HT1080 (cell line): ENCODE results near the gene MTUS2. TPM values are rescaled to one million over a fixed set of nuclear protein-coding genes. Genes with fewer than 3 reads are reported as not detected.

Source experiments
- DNase-seq: peaks from one replicate; pipeline ENCODE4 v3.0.0-alpha.2; 2015; ENCODE audit warnings: low read depth
- total RNA-seq: library from RNA; depleted of rRNA; stranded (reverse); fragments of >200 nt; shearing (Covaris generic); gene quantifications from 2 replicates; pipeline ENCODE4 v1.2.3, GENCODE V29; 2014

MTUS2 gene
- total RNA-seq, 1 experiment from 2014 or later: 0.19 TPM

GRCh38 chr13:29516880-29517279 is 696.7 kb downstream of the MTUS2 start:
- no peak for DNase-seq

DNA sequence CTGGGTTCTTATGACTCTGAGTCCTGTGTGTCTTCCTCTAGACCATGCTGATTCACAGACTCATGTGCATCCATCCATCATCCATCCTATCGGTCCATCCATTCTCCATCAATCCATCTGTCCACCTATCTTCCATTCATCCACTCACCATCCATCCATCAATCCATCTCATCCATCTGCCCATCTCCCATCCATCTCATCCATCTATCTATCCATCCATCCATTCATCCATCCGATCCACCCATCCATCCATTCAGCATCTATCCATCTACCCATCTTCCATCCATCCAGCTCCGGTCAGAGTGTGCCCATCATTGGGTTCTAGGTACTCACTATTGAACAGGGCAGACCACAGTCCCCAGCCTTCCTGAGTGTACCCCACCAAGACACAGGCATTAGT is 699.8 kb downstream of the MTUS2 start:
- DNase-seq: no peak

DNA sequence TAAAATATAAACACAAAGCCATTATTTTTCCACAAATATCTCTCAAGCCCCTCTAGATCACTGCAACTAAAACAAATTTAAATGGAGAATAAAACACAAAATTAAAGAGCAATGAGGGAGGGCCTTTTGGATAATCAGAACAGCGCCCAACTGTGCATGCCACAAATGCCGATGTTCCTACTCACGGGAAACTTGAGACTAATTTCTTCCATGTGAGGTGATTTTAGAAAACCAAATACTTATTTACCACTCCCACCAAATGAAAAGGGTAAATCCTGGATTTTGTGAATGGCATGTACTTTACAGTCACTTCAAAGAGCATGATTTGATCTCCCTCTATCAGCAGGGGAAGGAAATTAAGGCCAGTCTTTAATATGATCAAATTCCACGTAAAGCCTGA is 700.5 kb downstream of the MTUS2 start:
- no peak for DNase-seq

GRCh38 chr13:29521336-29521735 is 701.2 kb downstream of the MTUS2 start:
- DNase-seq: no peak

- DNase-seq: no peak
Observed at GRCh38 chr13:29522044-29522685, 702.0 kb downstream of the MTUS2 start.

GRCh38 chr13:29523199-29523961 is 703.2 kb downstream of the MTUS2 start:
- no peak for DNase-seq

DNA sequence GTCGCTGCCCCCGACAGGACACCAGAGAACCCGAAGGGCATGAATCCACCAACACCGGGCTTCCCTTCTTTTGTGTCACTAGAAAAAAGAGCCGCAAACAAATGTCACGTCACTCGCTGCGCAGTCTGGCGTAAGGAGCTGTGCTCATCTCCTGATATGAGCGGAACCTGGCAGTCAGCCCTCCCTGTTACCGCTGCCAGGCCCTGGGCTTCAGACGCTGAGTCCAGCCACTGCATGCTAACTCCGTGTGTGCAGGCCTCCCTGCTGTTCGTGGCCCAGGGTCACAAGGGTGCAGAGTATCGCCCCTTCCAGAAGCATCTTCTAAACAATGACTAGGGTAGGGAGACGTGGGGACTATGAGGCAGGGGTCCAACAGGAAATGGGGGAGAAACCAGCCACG is 704.0 kb downstream of the MTUS2 start:
- no peak for DNase-seq

DNA sequence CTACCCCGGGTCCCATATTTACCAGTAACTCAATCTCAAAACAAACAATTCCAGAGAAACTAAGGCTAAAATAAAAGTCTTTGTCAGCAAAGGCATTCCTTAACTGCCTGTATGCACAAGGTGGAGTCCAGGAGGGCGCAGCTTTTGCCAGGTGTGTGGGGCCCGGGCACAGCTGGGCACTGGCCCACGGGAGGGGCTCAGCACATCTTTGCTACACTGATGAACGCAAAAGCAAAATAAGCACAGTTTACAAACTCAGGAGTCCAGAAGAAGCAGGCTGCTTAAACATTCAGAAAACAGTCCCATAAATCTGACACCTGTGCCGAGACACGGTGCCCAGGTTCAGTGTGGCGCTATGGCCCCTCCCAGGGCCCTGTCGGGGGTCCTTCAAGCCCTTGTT is 704.5 kb downstream of the MTUS2 start:
- DNase-seq: no peak

- DNase-seq: no peak
Observed at GRCh38 chr13:29525757-29526156, 705.6 kb downstream of the MTUS2 start.

DNA sequence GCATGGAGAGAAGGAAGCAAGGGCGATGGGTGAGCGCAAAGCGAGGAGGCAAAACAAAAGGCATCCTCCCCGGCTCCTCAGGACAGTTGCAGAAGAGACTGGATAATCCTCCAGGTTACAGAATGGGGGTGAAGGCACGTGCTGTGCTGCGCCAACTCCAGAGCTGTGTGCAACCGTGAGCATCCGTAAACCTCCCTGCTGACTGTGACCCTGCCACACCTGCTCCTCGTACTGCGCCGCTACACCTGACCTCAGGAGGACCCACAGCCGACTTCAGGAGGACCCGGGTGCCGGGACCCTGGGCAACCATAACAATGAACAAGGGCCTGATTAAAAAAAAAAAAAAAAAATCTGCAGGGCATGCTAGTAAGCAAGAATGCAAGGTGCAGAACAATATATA is 706.6 kb downstream of the MTUS2 start:
- DNase-seq: no peak

DNA sequence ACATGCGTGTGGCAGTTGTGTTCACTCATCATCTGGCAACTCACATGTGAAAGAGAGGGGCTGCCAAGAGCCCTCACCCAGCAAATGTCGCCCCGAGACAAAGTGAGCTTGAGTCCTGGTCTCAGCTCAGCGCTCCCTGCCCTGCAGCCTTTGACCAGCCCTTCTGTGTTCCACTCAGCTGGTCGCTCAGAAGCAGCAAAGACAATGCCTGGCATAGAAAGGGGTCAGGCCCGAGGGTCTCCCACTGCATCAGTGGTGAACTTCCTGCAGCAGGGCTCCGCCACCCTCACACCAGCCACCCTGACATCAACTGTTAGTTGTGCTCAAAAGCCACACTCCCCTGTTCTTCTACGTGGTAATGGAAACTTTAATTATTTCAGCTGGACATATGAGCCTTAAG is 707.4 kb downstream of the MTUS2 start:
- DNase-seq: no peak

- DNase-seq: no peak
Observed at GRCh38 chr13:29527916-29528315, 707.8 kb downstream of the MTUS2 start.

DNA sequence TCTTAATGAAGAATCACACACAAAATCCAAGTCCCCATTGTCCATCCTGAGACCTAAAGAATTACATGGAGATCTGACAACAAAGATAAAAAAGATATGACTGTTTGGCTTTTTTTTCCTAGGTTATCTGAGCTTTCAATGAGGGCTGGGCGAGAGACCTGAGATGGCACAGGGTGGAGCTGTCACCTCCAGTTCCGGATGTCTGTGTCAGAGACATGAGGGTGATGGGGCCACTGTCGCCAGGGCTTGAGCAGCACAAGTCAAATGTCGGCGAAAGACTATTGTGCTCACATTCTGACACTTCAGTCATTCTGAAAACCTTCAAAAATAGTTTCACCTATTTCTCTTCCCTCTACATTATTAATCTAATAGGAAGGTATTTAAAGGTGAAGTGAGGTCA is 709.6 kb downstream of the MTUS2 start:
- no peak for DNase-seq

DNA sequence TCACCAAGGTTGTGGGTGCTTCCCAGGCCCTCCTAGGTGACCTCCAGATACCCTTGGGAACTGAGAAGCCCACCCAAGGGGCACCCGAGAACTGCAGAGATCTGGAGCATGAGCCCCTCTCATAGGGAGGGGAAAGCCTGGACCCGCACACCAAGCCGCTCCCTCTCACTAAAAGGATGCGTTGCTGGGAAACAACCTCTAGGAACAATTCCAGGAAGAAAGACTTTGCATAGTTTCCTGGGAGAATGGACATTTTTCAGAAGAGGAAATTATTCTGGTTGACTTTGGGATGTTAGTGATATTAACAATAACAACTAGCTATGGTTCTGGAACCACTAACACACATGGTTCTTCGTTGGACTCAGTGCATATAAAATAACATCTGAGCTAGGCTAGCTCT is 710.8 kb downstream of the MTUS2 start:
- no peak for DNase-seq

DNA sequence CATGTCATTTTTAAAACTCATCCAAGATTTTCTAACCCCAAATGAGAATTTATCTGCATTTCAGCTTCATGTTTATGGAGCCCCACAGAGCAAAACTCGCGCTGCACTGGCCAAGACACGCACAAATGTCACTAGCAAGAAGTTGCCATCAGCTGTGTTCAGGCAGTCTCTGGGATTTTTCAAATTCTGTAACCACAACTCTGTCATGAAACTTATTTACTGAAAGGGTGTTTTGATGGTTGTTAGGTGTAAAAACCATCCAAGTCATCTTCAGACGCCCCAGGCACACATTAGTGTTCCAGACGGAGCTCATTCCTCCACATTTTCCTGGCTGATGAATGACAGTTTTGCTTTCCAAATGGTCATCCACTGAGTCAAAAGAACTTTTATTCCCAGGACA is 712.0 kb downstream of the MTUS2 start:
- no peak for DNase-seq

GRCh38 chr13:29532821-29533220 is 712.7 kb downstream of the MTUS2 start:
- no peak for DNase-seq

GRCh38 chr13:29534083-29534482 is 713.9 kb downstream of the MTUS2 start:
- no peak for DNase-seq

DNA sequence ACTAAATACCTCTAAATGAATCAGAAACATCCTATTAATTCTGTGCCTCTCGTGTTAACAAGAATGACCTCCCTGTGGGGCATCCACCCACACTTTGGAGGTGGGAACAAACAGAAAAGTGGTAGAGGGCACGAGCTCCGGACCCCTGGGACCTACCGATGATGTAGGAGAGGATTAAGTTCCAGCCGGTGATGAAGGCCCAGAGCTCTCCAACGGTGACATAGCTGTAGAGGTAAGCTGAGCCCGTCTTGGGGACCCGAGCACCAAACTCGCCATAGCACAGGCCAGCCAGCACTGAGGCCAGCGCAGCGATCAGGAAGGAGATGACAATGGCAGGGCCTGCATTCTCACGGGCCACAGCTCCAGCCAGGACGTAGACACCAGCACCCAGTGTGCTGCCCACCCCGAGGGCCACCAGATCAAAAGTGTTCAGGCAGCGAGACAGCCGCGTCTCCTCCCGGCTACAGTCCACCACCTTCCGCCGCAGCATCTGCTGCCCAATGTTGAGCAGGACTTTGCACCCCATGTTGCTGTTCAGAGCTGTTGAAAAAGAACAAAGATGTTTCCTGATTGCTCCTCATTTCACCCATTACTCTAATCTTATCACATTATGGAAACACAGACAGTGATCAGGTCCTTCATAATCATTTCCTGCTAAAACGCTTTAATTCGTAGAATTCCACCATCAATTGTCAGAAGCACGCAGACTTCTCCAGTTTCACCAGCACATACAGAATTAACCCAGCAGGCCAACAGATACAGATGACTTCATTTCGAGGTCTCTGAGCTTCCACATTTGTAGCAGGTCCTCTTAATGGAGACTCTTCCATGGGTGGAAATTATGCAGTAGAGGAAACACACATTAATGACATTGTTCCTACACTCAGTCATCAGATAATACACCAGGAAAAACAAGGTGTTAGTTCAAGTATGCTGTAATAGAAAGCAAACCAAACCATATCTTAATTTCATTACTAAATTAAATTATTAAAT is 715.8 kb downstream of the MTUS2 start:
- DNase-seq: no peak

DNA sequence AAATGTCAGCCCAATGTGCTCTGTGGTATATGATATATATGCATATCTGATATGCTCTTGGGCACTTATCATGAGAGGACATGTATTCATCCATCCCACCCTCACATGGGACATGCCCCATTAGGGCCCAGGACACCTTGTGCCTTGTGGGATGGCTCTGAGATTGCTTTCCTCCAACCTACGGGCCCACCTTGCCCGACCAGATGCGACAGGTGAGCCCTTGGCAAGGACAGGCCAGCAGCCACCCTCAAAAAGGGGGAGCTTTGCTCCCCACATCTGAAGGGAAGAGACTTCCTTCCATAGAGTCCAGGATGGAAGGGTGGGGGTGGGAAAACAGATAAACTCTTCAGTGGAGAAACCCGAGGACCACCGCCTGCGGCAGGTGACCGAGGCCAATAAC is 716.7 kb downstream of the MTUS2 start:
- no peak for DNase-seq

GRCh38 chr13:29537736-29538651 is 717.9 kb downstream of the MTUS2 start:
- no peak for DNase-seq

DNA sequence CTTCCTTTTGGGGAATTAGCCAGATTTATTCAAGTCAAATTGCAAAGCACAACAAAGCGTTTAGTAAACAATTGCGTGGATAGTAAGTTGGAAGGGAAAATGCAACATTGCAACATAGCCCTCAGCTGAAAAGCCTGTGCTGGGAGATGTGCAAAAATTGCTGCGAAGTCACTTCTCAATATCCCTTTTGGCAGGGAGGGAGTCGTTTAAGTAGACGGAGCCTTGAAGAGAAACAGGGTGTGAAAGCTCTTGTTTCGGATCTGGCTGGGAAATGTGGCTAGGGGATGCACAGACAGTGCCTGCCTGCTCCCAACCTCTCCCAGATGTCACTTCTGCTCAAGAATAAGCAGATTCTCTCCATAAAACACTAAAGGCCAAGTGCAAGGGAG is 718.5 kb downstream of the MTUS2 start:
- no peak for DNase-seq
